Esophagus muscularis mucosa (tissue), 4 donors: ENCODE results near the gene GADD45A. TPM values are rescaled to one million over a fixed set of nuclear protein-coding genes. Genes with fewer than 3 reads are reported as not detected.

Experiments used
- DNase-seq: peaks from one replicate; pipeline ENCODE4 v3.0.0-alpha.2; 2017; ENCODE audit errors: extremely low spot score
- H3K27ac ChIP-seq, 4 donors: fragments of 200-600 bp; sonication (generic); replicated peaks in 1 of 4; 1 replicate in 3 of 4; 2 replicates in 1 of 4; pipeline ENCODE4 v1.5.1; 2016 to 2019; ENCODE audit warnings: mild to moderate bottlenecking in 1 of 4
- H3K27me3 ChIP-seq, 4 donors: fragments of 200-600 bp; sonication (generic); one replicate each; pipeline versions ENCODE4 v1.5.1 to v1.6.0; 2016 to 2019
- H3K36me3 ChIP-seq, 4 donors: fragments of 200-600 bp; sonication (generic); one replicate each; pipeline ENCODE4 v1.5.1; 2016 to 2019
- H3K4me1 ChIP-seq, 4 donors: fragments of 200-600 bp; sonication (generic); one replicate each; pipeline ENCODE4 v1.5.1; 2016 to 2019
- H3K4me3 ChIP-seq, 4 donors: fragments of 200-600 bp; sonication (generic); 1 replicate in 2 of 4; 2 replicates in 2 of 4; pipeline ENCODE4 v1.5.1; 2016 to 2019; ENCODE audit warnings: mild to moderate bottlenecking in 4 of 4, moderate library complexity in 1 of 4
- H3K9me3 ChIP-seq, 4 donors: fragments of 200-600 bp; sonication (generic); 1 replicate in 3 of 4; 2 replicates in 1 of 4; pipeline ENCODE4 v1.5.1; 2016 to 2019
- EP300 ChIP-seq: sonication (generic); formaldehyde crosslinking; IDR thresholded peaks from one replicate; pipeline ENCODE4 v1.6.1; 2017; ENCODE audit warnings: antibody characterized with exemption
- POLR2A ChIP-seq: fragments of 450-650 bp; IDR thresholded peaks from one replicate; pipeline ENCODE4 v1.6.1; 2017; ENCODE audit warnings: antibody characterized with exemption, moderate library complexity, mild to moderate bottlenecking, low read depth
- POLR2AphosphoS5 ChIP-seq, 2 donors: sonication (generic); formaldehyde crosslinking; IDR thresholded peaks; one replicate each; pipeline ENCODE4 v1.6.1; 2017; ENCODE audit warnings: antibody characterized with exemption in 2 of 2
- WGBS: methylation state at CpG from one replicate; pipeline ENCODE4 v1.1.5; 2018; 5-methylcytosine and 5-hydroxymethylcytosine counted together
- intact Hi-C: fragments of 100-400 bp; cut with DNase I; formaldehyde crosslinking; loops from one replicate; pipeline ENCODE4 v1.15.1; 2023
- total RNA-seq, 4 donors: library from RNA; depleted of rRNA; stranded (reverse); fragments of >200 nt; gene quantifications; one replicate each; pipeline versions ENCODE4 v1.1.0 to v1.2.1, GENCODE V29; 2016
- TF ChIP-seq, protein P1 (sequence below), 3 experiments: fragments of 200-600 bp in 2 of 3; fragments of 450-650 bp in 1 of 3; sonication (generic) in 2 of 3; IDR thresholded peaks; one replicate each; pipeline ENCODE4 v1.5.1; 2017 to 2019; ENCODE audit warnings: antibody characterized with exemption in 3 of 3, mild to moderate bottlenecking in 2 of 3, moderate library complexity in 1 of 3

GADD45A gene
- total RNA-seq, 4 donors from 2014 or later, result 51.1 to 80.8 (median 66.5) TPM

DNA sequence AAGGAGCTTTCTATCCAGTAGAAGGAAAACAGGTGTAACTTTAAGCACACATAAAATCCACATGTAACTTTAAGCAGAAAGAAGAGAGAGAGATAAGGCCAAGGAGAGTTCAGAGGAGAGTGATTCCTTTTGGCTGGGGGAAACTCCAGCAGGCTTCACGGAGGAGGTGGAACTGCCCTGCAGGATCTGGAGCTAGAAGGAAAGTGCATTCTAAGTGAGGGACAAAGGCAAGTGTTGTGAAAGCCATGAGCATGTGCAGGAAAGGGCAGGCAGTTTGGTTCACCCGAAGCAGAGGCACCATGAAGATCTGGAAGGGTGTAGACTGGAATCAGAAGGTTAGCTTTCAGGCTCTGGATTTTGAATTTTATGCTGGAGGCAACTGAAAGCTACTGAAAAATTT, 46.3 kb downstream of the GADD45A start:
- Histone ChIP-seq H3K9me3 (no peaks in the 10 kb centered on the region), H3K27ac (no peak overlapping the region), H3K4me3 (no peak overlapping the region), H3K27me3 (no peaks in the 10 kb centered on the region), H3K36me3 (peaks cover 0 to 6% (median 0%) of the 10 kb centered on the region in 4 donors), H3K4me1 (peaks cover 36 to 44% (median 42%) of the 10 kb centered on the region in 4 donors)
- no peak for DNase-seq
- 89% methylated on average over 2 of the region's 2 CpGs for WGBS
- intact Hi-C loops, result no loop called here
- TF ChIP-seq POLR2A (no peak), EP300 (no peak), POLR2AphosphoS5 (IDR thresholded peaks at IDR 0.05) (no peak)
- TF ChIP-seq, protein P1, sequence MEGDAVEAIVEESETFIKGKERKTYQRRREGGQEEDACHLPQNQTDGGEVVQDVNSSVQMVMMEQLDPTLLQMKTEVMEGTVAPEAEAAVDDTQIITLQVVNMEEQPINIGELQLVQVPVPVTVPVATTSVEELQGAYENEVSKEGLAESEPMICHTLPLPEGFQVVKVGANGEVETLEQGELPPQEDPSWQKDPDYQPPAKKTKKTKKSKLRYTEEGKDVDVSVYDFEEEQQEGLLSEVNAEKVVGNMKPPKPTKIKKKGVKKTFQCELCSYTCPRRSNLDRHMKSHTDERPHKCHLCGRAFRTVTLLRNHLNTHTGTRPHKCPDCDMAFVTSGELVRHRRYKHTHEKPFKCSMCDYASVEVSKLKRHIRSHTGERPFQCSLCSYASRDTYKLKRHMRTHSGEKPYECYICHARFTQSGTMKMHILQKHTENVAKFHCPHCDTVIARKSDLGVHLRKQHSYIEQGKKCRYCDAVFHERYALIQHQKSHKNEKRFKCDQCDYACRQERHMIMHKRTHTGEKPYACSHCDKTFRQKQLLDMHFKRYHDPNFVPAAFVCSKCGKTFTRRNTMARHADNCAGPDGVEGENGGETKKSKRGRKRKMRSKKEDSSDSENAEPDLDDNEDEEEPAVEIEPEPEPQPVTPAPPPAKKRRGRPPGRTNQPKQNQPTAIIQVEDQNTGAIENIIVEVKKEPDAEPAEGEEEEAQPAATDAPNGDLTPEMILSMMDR (IDR thresholded peaks at IDR 0.05), result no peak

- Histone ChIP-seq H3K36me3 (peaks cover 0 to 6% (median 0%) of the 10 kb centered on the region in 4 donors), H3K27me3 (no peaks in the 10 kb centered on the region), H3K4me3 (no peak overlapping the region), H3K9me3 (no peaks in the 10 kb centered on the region), H3K4me1 (peaks cover 43 to 55% (median 53%) of the 10 kb centered on the region in 4 donors), H3K27ac (no peak overlapping the region)
- 80% methylated on average over 6 of the region's 6 CpGs for whole genome bisulfite sequencing
- DNase-seq, result no peak
- TF ChIP-seq, protein P1 (IDR thresholded peaks at IDR 0.05), result no peak
- no peak for TF ChIP-seq POLR2A
- TF ChIP-seq EP300, result no peak
- TF ChIP-seq POLR2AphosphoS5 (IDR thresholded peaks at IDR 0.05), result no peak
- intact Hi-C loops, result no loop called here
These were observed 47.8 kb downstream of the GADD45A start for GRCh38 chr1:67732750-67733151.

GRCh38 chr1:67733681-67734322, 48.8 kb downstream of the GADD45A start:
- intact Hi-C loops, result no loop called here
- Histone ChIP-seq H3K4me3 (no peak overlapping the region), H3K9me3 (no peaks in the 10 kb centered on the region), H3K27me3 (no peaks in the 10 kb centered on the region), H3K36me3 (no peaks in the 10 kb centered on the region), H3K27ac (no peak overlapping the region), H3K4me1 (peaks cover 43 to 57% (median 54%) of the 10 kb centered on the region in 4 donors)
- 56% methylated on average over 4 of the region's 4 CpGs for WGBS
- TF ChIP-seq, protein P1 (IDR thresholded peaks at IDR 0.05), result no peak
- no peak for DNase-seq

- no peak overlapping the region for H3K27ac ChIP-seq
- no peaks in the 10 kb centered on the region for H3K9me3 ChIP-seq
- TF ChIP-seq, protein P1 (IDR thresholded peaks at IDR 0.05), result no peak
- TF ChIP-seq EP300 (no peak), POLR2AphosphoS5 (IDR thresholded peaks at IDR 0.05) (no peak), POLR2A (no peak)
- H3K4me1 ChIP-seq, result peaks cover 43 to 58% (median 55%) of the 10 kb centered on the region in 4 donors
- intact Hi-C loops, result no loop called here
- DNase-seq, result no peak
- H3K4me3 ChIP-seq, result no peak overlapping the region
- WGBS, result 83% methylated on average over 3 of the region's 3 CpGs
- no peaks in the 10 kb centered on the region for H3K36me3 ChIP-seq
- no peaks in the 10 kb centered on the region for H3K27me3 ChIP-seq
These were observed 49.3 kb downstream of the GADD45A start for GRCh38 chr1:67734323-67734690.

GRCh38 chr1:67735206-67735605, 50.2 kb downstream of the GADD45A start:
- Histone ChIP-seq H3K27me3 (no peaks in the 10 kb centered on the region), H3K27ac (peak overlapping the region; percentile 56 to 74 (median 66)), H3K36me3 (no peaks in the 10 kb centered on the region), H3K4me1 (peaks cover 43 to 59% (median 55%) of the 10 kb centered on the region in 4 donors), H3K9me3 (no peaks in the 10 kb centered on the region), H3K4me3 (no peak overlapping the region)
- DNase-seq, result no peak
- intact Hi-C loops, result no loop called here
- no peak for TF ChIP-seq POLR2A
- TF ChIP-seq, protein P1 (IDR thresholded peaks at IDR 0.05), result no peak
- TF ChIP-seq POLR2AphosphoS5 (IDR thresholded peaks at IDR 0.05), result no peak
- no peak for TF ChIP-seq EP300
- WGBS, result 57% methylated on average over 3 of the region's 3 CpGs
